Breast epithelium (tissue), 3 donors: ENCODE data around the gene FBXL3.

Experiments
- CTCF ChIP-seq, 3 donors: fragments of 450-650 bp; IDR thresholded peaks; one replicate each; pipeline ENCODE4 v1.5.1; 2016 to 2017; ENCODE audit warnings: antibody characterized with exemption in 3 of 3, mild to moderate bottlenecking in 3 of 3, moderate library complexity in 3 of 3
- POLR2A ChIP-seq: fragments of 450-650 bp; IDR thresholded peaks from one replicate; pipeline ENCODE4 v1.6.1; 2016; ENCODE audit warnings: antibody characterized with exemption, mild to moderate bottlenecking, moderate library complexity
- POLR2AphosphoS5 ChIP-seq, 3 donors: sonication (generic); formaldehyde crosslinking; IDR thresholded peaks; one replicate each; pipeline ENCODE4 v1.6.1; 2017; ENCODE audit warnings: antibody characterized with exemption in 3 of 3

DNA sequence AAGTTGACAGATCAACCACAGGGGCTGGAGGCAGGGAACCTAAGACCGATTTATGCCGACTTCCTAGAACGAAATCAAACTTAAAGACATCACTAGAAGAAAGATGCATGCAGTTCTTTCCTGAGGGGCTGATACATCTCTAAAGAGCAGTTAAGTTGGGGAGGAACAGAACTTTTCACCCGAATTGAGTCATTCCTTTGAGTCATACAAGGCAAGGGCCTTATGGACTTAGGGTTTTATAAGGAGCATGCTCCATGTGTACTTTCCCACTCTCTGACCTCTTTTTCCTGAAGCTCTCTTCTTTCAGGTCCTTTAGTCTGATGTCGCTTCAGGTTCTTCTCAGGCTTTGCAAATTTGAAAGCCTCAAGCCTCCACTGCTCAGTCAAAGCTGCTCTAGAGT, 7.9 kb upstream of the FBXL3 start:
- TF ChIP-seq CTCF (IDR thresholded peaks at IDR 0.05) (no peak), POLR2A (no peak), POLR2AphosphoS5 (IDR thresholded peaks at IDR 0.05) (no peak)
